ENCODE results near the gene TSPO. TPM values are rescaled to one million over a fixed set of nuclear protein-coding genes. Genes with fewer than 3 reads are reported as not detected.

The TSPO gene
- total RNA-seq, 1 experiment from 2014 or later, result 195 TPM

DNA sequence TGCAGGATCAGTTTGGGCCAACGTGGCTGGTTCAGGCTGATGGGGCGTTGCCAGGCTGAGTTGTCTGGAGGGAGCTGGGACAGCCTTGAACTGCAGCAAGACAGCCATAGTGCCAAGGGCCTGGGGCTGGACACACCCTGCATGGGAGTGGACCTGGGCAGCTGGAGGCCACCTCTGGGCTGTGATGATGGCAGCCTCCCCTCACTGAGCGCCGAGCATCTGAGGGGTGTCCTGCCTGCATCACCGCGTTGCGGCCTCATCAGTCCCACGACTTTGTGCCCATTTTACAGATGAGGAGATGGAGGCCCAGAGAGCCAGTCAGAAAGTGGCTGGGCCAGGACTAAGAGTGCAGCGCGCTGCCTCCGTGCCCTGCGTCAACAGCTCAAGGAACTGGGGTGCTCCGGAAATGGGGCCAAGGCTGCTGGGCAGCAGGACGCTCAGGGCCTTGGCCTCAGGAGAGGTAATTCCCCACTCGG lies 590 bp upstream of the TSPO start:
- H3K36me3 Mint-ChIP-seq (ENCODE audit: insufficient read depth, unreplicated experiment), result peaks cover 33% of the 10 kb centered on the region
- H3K9me3 Mint-ChIP-seq (ENCODE audit: low read depth, unreplicated experiment), result no peaks in the 10 kb centered on the region
- DNase-seq, result no peak
- H3K4me3 Mint-ChIP-seq (ENCODE audit: low read depth, unreplicated experiment), result peak overlapping the region; percentile 69
- TF ChIP-seq, protein P1, sequence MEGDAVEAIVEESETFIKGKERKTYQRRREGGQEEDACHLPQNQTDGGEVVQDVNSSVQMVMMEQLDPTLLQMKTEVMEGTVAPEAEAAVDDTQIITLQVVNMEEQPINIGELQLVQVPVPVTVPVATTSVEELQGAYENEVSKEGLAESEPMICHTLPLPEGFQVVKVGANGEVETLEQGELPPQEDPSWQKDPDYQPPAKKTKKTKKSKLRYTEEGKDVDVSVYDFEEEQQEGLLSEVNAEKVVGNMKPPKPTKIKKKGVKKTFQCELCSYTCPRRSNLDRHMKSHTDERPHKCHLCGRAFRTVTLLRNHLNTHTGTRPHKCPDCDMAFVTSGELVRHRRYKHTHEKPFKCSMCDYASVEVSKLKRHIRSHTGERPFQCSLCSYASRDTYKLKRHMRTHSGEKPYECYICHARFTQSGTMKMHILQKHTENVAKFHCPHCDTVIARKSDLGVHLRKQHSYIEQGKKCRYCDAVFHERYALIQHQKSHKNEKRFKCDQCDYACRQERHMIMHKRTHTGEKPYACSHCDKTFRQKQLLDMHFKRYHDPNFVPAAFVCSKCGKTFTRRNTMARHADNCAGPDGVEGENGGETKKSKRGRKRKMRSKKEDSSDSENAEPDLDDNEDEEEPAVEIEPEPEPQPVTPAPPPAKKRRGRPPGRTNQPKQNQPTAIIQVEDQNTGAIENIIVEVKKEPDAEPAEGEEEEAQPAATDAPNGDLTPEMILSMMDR (IDR thresholded peaks at IDR 0.05; ENCODE audit: unreplicated experiment), result no peak
- H3K27ac Mint-ChIP-seq (ENCODE audit: unreplicated experiment), result peak overlapping the region; percentile 70
- intact Hi-C loops (cut with micrococcal nuclease; ENCODE audit: unreplicated experiment), result no loop called here
- CTCF ChIA-PET, result interaction anchor here (0.6 to 1.5 kb wide), 2 partner anchors 11 to 276 kb away, joined by 3 to 5 read pairs; no protein-coding TSS in a partner anchor
- BruUV-seq (replicated peaks), result no TSS peak
- no peaks in the 10 kb centered on the region for H3K27me3 Mint-ChIP-seq (ENCODE audit: unreplicated experiment)
- peaks cover 8% of the 10 kb centered on the region for H3K4me1 Mint-ChIP-seq (ENCODE audit: low read depth, unreplicated experiment)

DNA sequence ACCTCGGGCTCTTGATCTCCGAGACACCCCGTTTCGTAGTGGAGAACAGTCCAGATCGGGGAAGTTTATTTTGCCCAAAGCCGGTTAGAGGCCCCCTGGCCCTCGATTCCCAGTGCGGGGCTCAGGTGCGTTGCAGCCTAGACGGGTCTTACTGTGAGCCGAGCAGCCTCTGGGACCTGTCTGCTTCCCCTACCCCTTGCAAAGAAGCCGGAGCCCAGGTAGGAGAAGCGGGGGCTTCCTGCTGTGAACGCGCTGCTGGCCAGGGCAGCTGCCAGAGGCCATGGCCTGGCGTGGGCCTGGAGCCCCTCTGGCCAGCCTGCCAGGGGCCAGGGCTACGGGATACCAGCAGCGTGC lies 621 bp downstream of the TSPO start:
- Mint-ChIP-seq H3K27ac (ENCODE audit: unreplicated experiment) (peak overlapping the region; percentile 43), H3K36me3 (ENCODE audit: insufficient read depth, unreplicated experiment) (peaks cover 33% of the 10 kb centered on the region), H3K4me3 (ENCODE audit: low read depth, unreplicated experiment) (peak overlapping the region; percentile 69), H3K4me1 (ENCODE audit: low read depth, unreplicated experiment) (peaks cover 8% of the 10 kb centered on the region), H3K27me3 (ENCODE audit: unreplicated experiment) (no peaks in the 10 kb centered on the region), H3K9me3 (ENCODE audit: low read depth, unreplicated experiment) (no peaks in the 10 kb centered on the region)
- CTCF ChIA-PET, result no interaction called here
- intact Hi-C loops (cut with micrococcal nuclease; ENCODE audit: unreplicated experiment), result no loop called here
- DNase-seq, result no peak
- TF ChIP-seq, protein P1 (IDR thresholded peaks at IDR 0.05; ENCODE audit: unreplicated experiment), result no peak
- BruUV-seq (replicated peaks), result no TSS peak

DNA sequence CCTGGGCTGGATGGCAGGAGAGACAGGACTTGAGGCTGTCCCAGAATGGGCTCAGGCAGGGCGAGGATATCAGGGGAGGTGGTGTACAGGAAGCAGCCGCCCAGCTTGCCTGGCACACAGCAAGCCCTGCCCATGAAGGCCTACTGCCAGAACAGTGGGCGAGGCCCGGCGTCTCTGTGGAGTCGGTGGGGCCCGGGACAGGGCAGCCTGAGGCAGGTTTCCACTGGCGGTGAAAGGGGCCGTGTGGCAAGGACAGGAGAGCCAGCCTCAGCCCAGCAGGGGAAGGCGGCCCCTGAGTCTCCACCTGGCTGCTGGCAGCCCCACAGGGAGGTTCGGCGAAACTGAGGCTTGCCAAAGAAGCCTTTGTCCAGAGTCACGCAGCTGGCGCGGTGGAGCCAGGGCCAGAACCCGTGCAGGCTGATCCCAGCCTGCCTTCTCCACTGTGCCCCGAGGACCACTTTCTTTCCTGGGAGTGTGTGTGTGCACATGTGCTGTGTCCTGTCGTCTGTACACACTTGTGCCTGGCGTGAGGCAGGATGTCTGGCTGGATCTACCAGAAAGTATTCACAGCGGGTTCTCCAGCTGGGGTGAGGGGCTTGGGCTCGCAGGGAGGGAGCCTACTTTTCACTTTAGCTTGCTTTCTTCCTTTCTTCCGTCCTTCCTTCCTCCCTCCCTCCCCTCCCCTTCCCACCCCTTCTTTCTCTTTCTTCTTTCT lies 1.2 kb downstream of the TSPO start:
- CTCF ChIA-PET, result interaction anchor here (0.6 to 0.9 kb wide), 3 partner anchors 275 to 464 kb away, joined by 3 to 14 read pairs (median 3); no protein-coding TSS in a partner anchor
- TF ChIP-seq, protein P1 (IDR thresholded peaks at IDR 0.05; ENCODE audit: unreplicated experiment), result no peak
- DNase-seq, result peak; percentile 70

DNA sequence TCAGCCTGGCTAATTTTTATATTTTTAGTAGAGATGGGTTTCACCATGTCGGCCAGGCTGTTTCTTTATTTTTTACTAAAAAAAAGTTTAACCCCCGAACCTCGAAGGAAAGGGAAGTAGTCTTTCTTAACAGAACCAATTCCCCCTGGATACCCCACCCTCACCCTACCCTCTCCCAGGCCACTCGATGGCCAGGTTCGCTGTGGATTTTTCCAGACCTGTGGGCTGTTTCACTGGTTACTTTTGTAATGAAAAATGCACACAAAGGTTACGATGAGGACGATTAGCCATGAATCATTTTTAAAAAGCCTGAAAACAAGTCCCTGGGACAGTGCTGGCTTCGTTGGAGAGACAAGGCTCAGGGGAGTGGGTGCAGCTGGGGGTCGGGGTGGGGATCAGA lies 2.5 kb downstream of the TSPO start:
- Mint-ChIP-seq H3K4me3 (ENCODE audit: low read depth, unreplicated experiment) (no peak overlapping the region), H3K36me3 (ENCODE audit: insufficient read depth, unreplicated experiment) (peaks cover 44% of the 10 kb centered on the region), H3K27me3 (ENCODE audit: unreplicated experiment) (no peaks in the 10 kb centered on the region), H3K4me1 (ENCODE audit: low read depth, unreplicated experiment) (peaks cover 16% of the 10 kb centered on the region), H3K9me3 (ENCODE audit: low read depth, unreplicated experiment) (no peaks in the 10 kb centered on the region), H3K27ac (ENCODE audit: unreplicated experiment) (no peak overlapping the region)
- CTCF ChIA-PET, result interaction anchor here (0.7 kb wide), 2 partner anchors 64 to 220 kb away, joined by 3 to 4 read pairs; no protein-coding TSS in a partner anchor
- TF ChIP-seq, protein P1 (IDR thresholded peaks at IDR 0.05; ENCODE audit: unreplicated experiment), result no peak
- TSS peak; percentile 40 for BruUV-seq (replicated peaks)
- DNase-seq, result no peak
- intact Hi-C loops (cut with micrococcal nuclease; ENCODE audit: unreplicated experiment), result no loop called here

More for the DNA sequence above, 1.2 kb downstream of the TSPO start:
- BruUV-seq (replicated peaks), result no TSS peak
- peaks cover 33% of the 10 kb centered on the region for H3K36me3 Mint-ChIP-seq (ENCODE audit: insufficient read depth, unreplicated experiment)
- H3K4me3 Mint-ChIP-seq (ENCODE audit: low read depth, unreplicated experiment), result peak overlapping the region; percentile 69
- peak overlapping the region; percentile 43 for H3K27ac Mint-ChIP-seq (ENCODE audit: unreplicated experiment)
- intact Hi-C loops (cut with micrococcal nuclease; ENCODE audit: unreplicated experiment), result no loop called here
- no peaks in the 10 kb centered on the region for H3K27me3 Mint-ChIP-seq (ENCODE audit: unreplicated experiment)
- no peaks in the 10 kb centered on the region for H3K9me3 Mint-ChIP-seq (ENCODE audit: low read depth, unreplicated experiment)
- H3K4me1 Mint-ChIP-seq (ENCODE audit: low read depth, unreplicated experiment), result peaks cover 8% of the 10 kb centered on the region
